Glutamatergic neuron (in vitro differentiated cells): Measurements from ENCODE around the gene COX17. TPM values are rescaled to one million over a fixed set of nuclear protein-coding genes. Genes with fewer than 3 reads are reported as not detected.

ENCODE experiments used
- DNase-seq: peaks from one replicate; pipeline ENCODE4 v3.0.0; 2022
- H3K27ac Mint-ChIP-seq: one replicate; pipeline ENCODE4 v1.8.0; 2020; ENCODE audit warnings: mild to moderate bottlenecking, mixed read lengths, inconsistent platforms; ENCODE audit not compliant: unreplicated experiment
- H3K27me3 Mint-ChIP-seq: one replicate; pipeline ENCODE4 v1.8.0; 2020; ENCODE audit warnings: mild to moderate bottlenecking, moderate library complexity, mixed read lengths, inconsistent platforms; ENCODE audit not compliant: unreplicated experiment
- H3K36me3 Mint-ChIP-seq: one replicate; pipeline ENCODE4 v1.8.0; 2020; ENCODE audit warnings: mild to moderate bottlenecking, mixed read lengths, inconsistent platforms; ENCODE audit not compliant: unreplicated experiment
- H3K4me1 Mint-ChIP-seq: one replicate; pipeline ENCODE4 v1.8.0; 2020; ENCODE audit warnings: mild to moderate bottlenecking, low read depth, mixed read lengths, inconsistent platforms; ENCODE audit not compliant: unreplicated experiment
- H3K4me3 Mint-ChIP-seq: one replicate; pipeline ENCODE4 v1.8.0; 2020; ENCODE audit warnings: mild to moderate bottlenecking, mixed read lengths, inconsistent platforms; ENCODE audit not compliant: unreplicated experiment
- H3K9me3 Mint-ChIP-seq: one replicate; pipeline ENCODE4 v1.8.0; 2020; ENCODE audit warnings: mild to moderate bottlenecking, moderate library complexity, mixed read lengths, inconsistent platforms; ENCODE audit not compliant: unreplicated experiment
- CTCF ChIP-seq: fragments of 200-600 bp; sonication (generic); IDR thresholded peaks from one replicate; pipeline ENCODE4 v1.5.0; 2021; ENCODE audit not compliant: partially characterized antibody, unreplicated experiment
- total RNA-seq: library from RNA; stranded (reverse); fragmentation: NEBNext Ultra II Directional; extraction: Animal tissue kit (Norgen Biotek cat#: 25700); gene quantifications from one replicate; pipeline ENCODE4 v1.2.1, GENCODE V29; 2021; ENCODE audit not compliant: unreplicated experiment

The COX17 gene
- total RNA-seq, 1 donor from 2014 or later: 38.0 TPM

GRCh38 chr3:119700920-119701734 is 23.9 kb upstream of the COX17 start:
- peaks cover 3% of the 10 kb centered on the region for H3K9me3 Mint-ChIP-seq
- H3K27ac Mint-ChIP-seq: no peak overlapping the region
- no peak for TF ChIP-seq CTCF
- H3K36me3 Mint-ChIP-seq: no peaks in the 10 kb centered on the region
- H3K27me3 Mint-ChIP-seq: no peaks in the 10 kb centered on the region
- no peak for DNase-seq
- H3K4me3 Mint-ChIP-seq: no peak overlapping the region
- no peaks in the 10 kb centered on the region for H3K4me1 Mint-ChIP-seq

DNA sequence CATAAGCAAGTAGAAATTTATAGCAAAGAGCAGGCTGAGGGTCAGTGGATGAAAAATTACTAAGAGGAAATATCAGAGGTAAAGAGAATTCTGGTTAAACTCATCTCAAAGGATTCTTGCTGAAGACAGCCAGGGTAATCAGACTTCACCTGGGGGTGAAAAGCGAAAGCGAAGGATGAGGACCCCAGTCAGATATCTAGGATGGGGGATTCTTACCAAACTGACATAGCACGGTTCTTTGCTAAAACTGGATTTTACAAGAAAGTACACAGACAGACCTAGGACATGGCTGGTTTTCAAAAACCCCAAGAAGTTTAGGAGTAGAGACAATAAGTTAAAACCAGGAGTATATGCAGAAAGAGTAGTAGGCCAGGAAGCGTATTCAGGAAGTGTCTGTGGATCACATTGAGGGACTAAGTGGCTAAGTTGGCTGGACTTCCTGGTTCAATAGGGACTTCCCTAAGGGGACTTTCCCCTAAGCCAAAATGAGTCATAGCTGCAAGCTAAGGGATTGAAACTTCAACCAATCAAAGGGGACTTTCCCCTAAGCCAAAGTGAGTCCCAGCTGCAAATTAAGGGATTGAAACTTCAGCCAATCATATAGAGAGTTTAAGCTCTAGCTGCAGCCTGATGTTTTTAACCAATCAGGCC is 23.2 kb upstream of the COX17 start:
- H3K9me3 Mint-ChIP-seq: peaks cover 3% of the 10 kb centered on the region
- H3K27ac Mint-ChIP-seq: no peak overlapping the region
- no peak overlapping the region for H3K4me3 Mint-ChIP-seq
- H3K4me1 Mint-ChIP-seq: no peaks in the 10 kb centered on the region
- no peak for TF ChIP-seq CTCF
- H3K36me3 Mint-ChIP-seq: no peaks in the 10 kb centered on the region
- H3K27me3 Mint-ChIP-seq: no peaks in the 10 kb centered on the region
- no peak for DNase-seq

- TF ChIP-seq CTCF: no peak
- Mint-ChIP-seq H3K27me3 (no peaks in the 10 kb centered on the region), H3K9me3 (peaks cover 3% of the 10 kb centered on the region), H3K4me1 (no peaks in the 10 kb centered on the region), H3K4me3 (no peak overlapping the region), H3K36me3 (no peaks in the 10 kb centered on the region), H3K27ac (no peak overlapping the region)
- DNase-seq: no peak
These were observed 20.2 kb upstream of the COX17 start for GRCh38 chr3:119697394-119697793.

- Mint-ChIP-seq H3K27ac (no peak overlapping the region), H3K4me3 (no peak overlapping the region), H3K9me3 (no peaks in the 10 kb centered on the region), H3K4me1 (no peaks in the 10 kb centered on the region), H3K36me3 (no peaks in the 10 kb centered on the region), H3K27me3 (peaks cover 3% of the 10 kb centered on the region)
- no peak for DNase-seq
- TF ChIP-seq CTCF: no peak
These were observed 18.3 kb upstream of the COX17 start for GRCh38 chr3:119695480-119695879.

DNA sequence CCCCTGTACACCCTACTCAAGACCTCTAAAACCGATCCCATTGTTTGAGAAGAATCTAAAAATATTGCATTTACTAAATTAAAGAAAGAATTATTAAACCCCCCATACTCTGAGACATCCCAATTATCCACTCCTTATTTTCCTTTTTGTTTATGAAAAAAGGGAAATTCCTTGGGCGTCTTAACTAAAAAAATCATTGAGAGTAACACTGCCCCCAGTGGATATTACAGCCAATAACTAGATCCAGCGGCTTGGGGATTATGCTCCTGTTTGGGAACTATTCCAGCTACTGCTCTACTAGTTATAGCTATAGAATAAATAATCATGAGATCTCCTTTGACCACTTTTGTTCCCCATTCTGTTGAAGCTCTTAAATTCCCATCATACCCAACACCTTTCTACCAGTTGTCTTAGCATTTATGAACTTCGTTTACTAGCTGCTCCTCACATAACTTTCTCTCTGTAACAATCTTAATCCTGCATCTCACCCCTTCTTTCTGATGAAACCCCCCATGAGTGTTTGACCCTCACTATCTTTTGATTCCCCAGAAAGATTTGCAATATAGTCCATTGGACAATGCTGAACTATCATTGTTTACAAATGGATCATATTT is 12.9 kb upstream of the COX17 start:
- no peak for DNase-seq
- Mint-ChIP-seq H3K4me1 (no peaks in the 10 kb centered on the region), H3K4me3 (no peak overlapping the region), H3K27ac (no peak overlapping the region), H3K27me3 (peaks cover 4% of the 10 kb centered on the region), H3K9me3 (peaks cover 2% of the 10 kb centered on the region), H3K36me3 (peaks cover 8% of the 10 kb centered on the region)
- TF ChIP-seq CTCF: peak; percentile 68
